ENCODE measurements around the gene PHPT1. TPM values are rescaled to one million over a fixed set of nuclear protein-coding genes. Genes with fewer than 3 reads are reported as not detected.
"Not testable (repeated sequence)": the region's sequence is repeated elsewhere in the genome, so short reads cannot be mapped to it uniquely, and the experiment has no call there.

The PHPT1 gene
- total and polyA plus RNA-seq, 2 experiments from 2014 or later = 101 to 390 TPM

GRCh38 chr9:136880651-136881050 is 31.4 kb downstream of the PHPT1 start:
- 88% methylated on average over 10 of the region's 11 CpGs for WGBS (ENCODE audit: low lambda C conversion rate, missing lambda C conversion rate)
- Histone ChIP-seq H4K20me1 (ENCODE audit: insufficient read depth, poor library complexity, severe bottlenecking) (no peaks in the 10 kb centered on the region), H3K4me1 (ENCODE audit: insufficient read depth) (peaks cover 11% of the 10 kb centered on the region), H3K4me3 (no peak overlapping the region), H3K9me2 (replicated peaks; ENCODE audit: insufficient read depth) (no peaks in the 10 kb centered on the region), H3K36me3 (replicated peaks; ENCODE audit: insufficient read depth, low read depth) (no peaks in the 10 kb centered on the region), H3K27me3 (no peaks in the 10 kb centered on the region), H3K79me2 (no peaks in the 10 kb centered on the region), H3K4me2 (no peak overlapping the region), H3K9me3 (ENCODE audit: low read depth) (no peaks in the 10 kb centered on the region), H3K27ac (no peak overlapping the region), H2AFZ (no peak overlapping the region)
- TF ChIP-seq EZH2 (IDR thresholded peaks at IDR 0.05; ENCODE audit: borderline replicate concordance) (no peak), EZH2phosphoT487 (IDR thresholded peaks at IDR 0.05; ENCODE audit: low read depth, severe bottlenecking, unreplicated experiment) (no peak)
- TF ChIP-seq, protein P1, sequence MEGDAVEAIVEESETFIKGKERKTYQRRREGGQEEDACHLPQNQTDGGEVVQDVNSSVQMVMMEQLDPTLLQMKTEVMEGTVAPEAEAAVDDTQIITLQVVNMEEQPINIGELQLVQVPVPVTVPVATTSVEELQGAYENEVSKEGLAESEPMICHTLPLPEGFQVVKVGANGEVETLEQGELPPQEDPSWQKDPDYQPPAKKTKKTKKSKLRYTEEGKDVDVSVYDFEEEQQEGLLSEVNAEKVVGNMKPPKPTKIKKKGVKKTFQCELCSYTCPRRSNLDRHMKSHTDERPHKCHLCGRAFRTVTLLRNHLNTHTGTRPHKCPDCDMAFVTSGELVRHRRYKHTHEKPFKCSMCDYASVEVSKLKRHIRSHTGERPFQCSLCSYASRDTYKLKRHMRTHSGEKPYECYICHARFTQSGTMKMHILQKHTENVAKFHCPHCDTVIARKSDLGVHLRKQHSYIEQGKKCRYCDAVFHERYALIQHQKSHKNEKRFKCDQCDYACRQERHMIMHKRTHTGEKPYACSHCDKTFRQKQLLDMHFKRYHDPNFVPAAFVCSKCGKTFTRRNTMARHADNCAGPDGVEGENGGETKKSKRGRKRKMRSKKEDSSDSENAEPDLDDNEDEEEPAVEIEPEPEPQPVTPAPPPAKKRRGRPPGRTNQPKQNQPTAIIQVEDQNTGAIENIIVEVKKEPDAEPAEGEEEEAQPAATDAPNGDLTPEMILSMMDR (IDR thresholded peaks at IDR 0.05; ENCODE audit: poor library complexity) = no peak
- DNase-seq (ENCODE audit: low spot score) = no peak

GRCh38 chr9:136881691-136882108 is 32.5 kb downstream of the PHPT1 start:
- Histone ChIP-seq H3K27ac (peak overlapping the region; percentile 80), H2AFZ (no peak overlapping the region), H3K27me3 (no peaks in the 10 kb centered on the region), H3K4me3 (no peak overlapping the region), H4K20me1 (ENCODE audit: insufficient read depth, poor library complexity, severe bottlenecking) (no peaks in the 10 kb centered on the region), H3K79me2 (peaks cover under 1% of the 10 kb centered on the region), H3K4me1 (ENCODE audit: insufficient read depth) (peaks cover 11% of the 10 kb centered on the region), H3K9me2 (replicated peaks; ENCODE audit: insufficient read depth) (no peaks in the 10 kb centered on the region), H3K4me2 (peak overlapping the region; percentile 61), H3K9me3 (ENCODE audit: low read depth) (no peaks in the 10 kb centered on the region), H3K36me3 (replicated peaks; ENCODE audit: insufficient read depth, low read depth) (no peaks in the 10 kb centered on the region)
- DNase-seq (ENCODE audit: low spot score) = peak; percentile 82
- TF ChIP-seq, protein P1 (IDR thresholded peaks at IDR 0.05; ENCODE audit: poor library complexity) = no peak
- TF ChIP-seq EZH2 (IDR thresholded peaks at IDR 0.05; ENCODE audit: borderline replicate concordance) = no peak
- no peak for TF ChIP-seq EZH2phosphoT487 (IDR thresholded peaks at IDR 0.05; ENCODE audit: low read depth, severe bottlenecking, unreplicated experiment)
- WGBS (ENCODE audit: low lambda C conversion rate, missing lambda C conversion rate) = 21% methylated on average over 8 of the region's 9 CpGs

GRCh38 chr9:136882109-136882946 is 33.1 kb downstream of the PHPT1 start:
- peak overlapping the region; percentile 80 for H3K27ac ChIP-seq
- DNase-seq (ENCODE audit: low spot score) = peak; percentile 87

GRCh38 chr9:136882947-136883283 is 33.7 kb downstream of the PHPT1 start:
- H3K4me2 ChIP-seq; H3K4me3 ChIP-seq; H2AFZ ChIP-seq; H3K9me2 ChIP-seq (replicated peaks; ENCODE audit: insufficient read depth); DNase-seq (ENCODE audit: low spot score); H3K9me3 ChIP-seq (ENCODE audit: low read depth); H4K20me1 ChIP-seq (ENCODE audit: insufficient read depth, poor library complexity, severe bottlenecking); H3K36me3 ChIP-seq (replicated peaks; ENCODE audit: insufficient read depth, low read depth); H3K27me3 ChIP-seq: not testable (repeated sequence)
- 83% methylated on average over 9 of the region's 9 CpGs for WGBS (ENCODE audit: low lambda C conversion rate, missing lambda C conversion rate)
- Histone ChIP-seq H3K79me2 (peaks cover 13% of the 10 kb centered on the region), H3K4me1 (ENCODE audit: insufficient read depth) (peaks cover 11% of the 10 kb centered on the region), H3K27ac (peak overlapping the region; percentile 68)

More at GRCh38 chr9:136882109-136882946, 33.1 kb downstream of the PHPT1 start:
- Histone ChIP-seq H3K4me1 (ENCODE audit: insufficient read depth) (peaks cover 11% of the 10 kb centered on the region), H3K36me3 (replicated peaks; ENCODE audit: insufficient read depth, low read depth) (no peaks in the 10 kb centered on the region), H3K79me2 (peaks cover 7% of the 10 kb centered on the region), H3K9me2 (replicated peaks; ENCODE audit: insufficient read depth) (no peaks in the 10 kb centered on the region), H3K9me3 (ENCODE audit: low read depth) (no peaks in the 10 kb centered on the region), H3K27me3 (no peaks in the 10 kb centered on the region), H3K4me2 (peak overlapping the region; percentile 61), H4K20me1 (ENCODE audit: insufficient read depth, poor library complexity, severe bottlenecking) (no peaks in the 10 kb centered on the region), H3K4me3 (no peak overlapping the region), H2AFZ (no peak overlapping the region)
- 77% methylated on average over 19 of the region's 19 CpGs for WGBS (ENCODE audit: low lambda C conversion rate, missing lambda C conversion rate)
- TF ChIP-seq EZH2phosphoT487 (IDR thresholded peaks at IDR 0.05; ENCODE audit: low read depth, severe bottlenecking, unreplicated experiment) = no peak
- TF ChIP-seq, protein P1 (IDR thresholded peaks at IDR 0.05; ENCODE audit: poor library complexity) = no peak
- TF ChIP-seq EZH2 (IDR thresholded peaks at IDR 0.05; ENCODE audit: borderline replicate concordance) = no peak

DNA sequence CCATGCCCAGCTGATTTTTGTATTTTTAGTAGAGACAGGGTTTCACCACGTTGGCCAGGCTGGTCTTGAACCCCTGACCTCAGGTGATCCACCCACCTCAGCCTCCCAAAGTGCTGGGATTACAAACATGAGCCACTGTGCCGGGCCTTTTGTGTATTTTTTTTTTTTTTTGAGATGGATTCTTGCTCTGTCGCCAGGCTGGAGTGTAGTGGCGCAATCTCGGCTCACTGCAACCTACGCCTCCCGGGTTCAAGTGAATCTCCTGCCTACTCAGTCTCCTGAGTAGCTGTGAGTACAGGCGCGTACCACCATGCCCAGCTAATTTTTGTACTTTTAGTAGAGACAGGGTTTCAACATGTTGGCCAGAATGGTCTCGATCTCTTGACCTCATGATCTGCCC is 34.5 kb downstream of the PHPT1 start:
- H3K79me2 ChIP-seq = peaks cover 20% of the 10 kb centered on the region
- not testable (repeated sequence) for H3K27me3 ChIP-seq; H3K4me2 ChIP-seq; H2AFZ ChIP-seq; H3K27ac ChIP-seq; H3K36me3 ChIP-seq (replicated peaks; ENCODE audit: insufficient read depth, low read depth); H3K9me2 ChIP-seq (replicated peaks; ENCODE audit: insufficient read depth); H4K20me1 ChIP-seq (ENCODE audit: insufficient read depth, poor library complexity, severe bottlenecking); DNase-seq (ENCODE audit: low spot score); H3K4me3 ChIP-seq; H3K9me3 ChIP-seq (ENCODE audit: low read depth)
- 95% methylated on average over 10 of the region's 10 CpGs for WGBS (ENCODE audit: low lambda C conversion rate, missing lambda C conversion rate)
- H3K4me1 ChIP-seq (ENCODE audit: insufficient read depth) = peaks cover 11% of the 10 kb centered on the region

All from hepatocyte (in vitro differentiated cells).